Kidney (tissue), 14 donors: ENCODE data around the gene CXorf66. TPM values are rescaled to one million over a fixed set of nuclear protein-coding genes. Genes with fewer than 3 reads are reported as not detected.
"Not testable (repeated sequence)": the region's sequence is repeated elsewhere in the genome, so short reads cannot be mapped to it uniquely, and the experiment has no call there.

Source experiments
- DNase-seq, 5 donors: peaks; one replicate each; pipeline ENCODE4 v3.0.0-alpha.2; 2013 to 2020
- FAIRE-seq: peaks from 2 replicates; lab custom pipeline; 2012; peaks lifted over from hg19 to GRCh38; lab: Jason Lieb, UNC
- H3K27ac ChIP-seq, 2 donors: one replicate each; pipeline ENCODE4 v1.7.0; 2013; ENCODE audit warnings: low read depth in 2 of 2, low read length in 2 of 2, inconsistent platforms in 1 of 2
- H3K27me3 ChIP-seq: one replicate; pipeline ENCODE4 v1.7.1; 2013; ENCODE audit warnings: low read length, inconsistent platforms; ENCODE audit not compliant: control insufficient read depth, insufficient read depth
- H3K36me3 ChIP-seq, 3 donors: one replicate each; pipeline versions ENCODE4 v1.7.0 to v1.7.1; 2013; ENCODE audit warnings: low read length in 3 of 3, control low read depth in 1 of 3, inconsistent platforms in 1 of 3; ENCODE audit not compliant: insufficient read depth in 3 of 3, control insufficient read depth in 2 of 3
- H3K4me1 ChIP-seq, 3 donors: one replicate each; pipeline versions ENCODE4 v1.7.0 to v1.7.1; 2013; ENCODE audit warnings: low read length in 3 of 3, inconsistent platforms in 1 of 3, low read depth in 1 of 3; ENCODE audit not compliant: control insufficient read depth in 2 of 3, insufficient read depth in 2 of 3
- H3K4me3 ChIP-seq, 3 donors: one replicate each; pipeline versions ENCODE4 v1.7.0 to v1.8.1; 2013; ENCODE audit warnings: low read length in 3 of 3, control low read depth in 1 of 3, inconsistent platforms in 1 of 3
- H3K9ac ChIP-seq, 3 donors: one replicate each; pipeline versions ENCODE4 v1.7.0 to v1.7.1; 2013; ENCODE audit warnings: low read length in 3 of 3, control low read depth in 1 of 3, inconsistent platforms in 1 of 3
- H3K9me3 ChIP-seq, 3 donors: one replicate each; pipeline versions ENCODE4 v1.7.0 to v1.7.1; 2013; ENCODE audit warnings: low read length in 3 of 3, control low read depth in 1 of 3, inconsistent platforms in 1 of 3; ENCODE audit not compliant: control insufficient read depth in 2 of 3, insufficient read depth in 1 of 3
- CTCF ChIP-seq: IDR thresholded peaks from 3 replicates; pipeline ENCODE4 v1.5.1; 2012; ENCODE audit warnings: mild to moderate bottlenecking, moderate library complexity, borderline replicate concordance; ENCODE audit not compliant: insufficient read depth; ENCODE audit errors: extremely low read depth
- intact Hi-C: fragments of 100-400 bp; cut with DNase I; formaldehyde crosslinking; loops from one replicate; pipeline ENCODE4 v1.11.1; 2022
- polyA plus RNA-seq: library from polyadenylated mRNA; stranded (reverse); fragments of 350-450 nt; fragmentation: Illumina TruSeq; extraction: RNeasy Lipid Tissue Mini Kit (QIAGEN cat#74804); gene quantifications from one replicate; pipeline ENCODE4 v1.2.3, GENCODE V29; 2014; ENCODE audit warnings: low read depth, low replicate concordance; ENCODE audit not compliant: insufficient read depth
- total RNA-seq: library from RNA; stranded (reverse); fragmentation: NEBNext Ultra II Directional; extraction: Animal tissue kit (Norgen Biotek cat#: 25700); gene quantifications from one replicate; pipeline ENCODE4 v1.2.1, GENCODE V29; 2021
- donor health status: control.
- donor health status: control.
- donor health status: control.
- donor health status: control.
- donor health status: control.
- donor health status: DM: yes; HTN: yes; CAD: no.
- donor health status: Normal renal cell carcinoma (clear cell type).

The CXorf66 gene
- total and polyA plus RNA-seq, 2 donors from 2014 or later, result not detected

DNA sequence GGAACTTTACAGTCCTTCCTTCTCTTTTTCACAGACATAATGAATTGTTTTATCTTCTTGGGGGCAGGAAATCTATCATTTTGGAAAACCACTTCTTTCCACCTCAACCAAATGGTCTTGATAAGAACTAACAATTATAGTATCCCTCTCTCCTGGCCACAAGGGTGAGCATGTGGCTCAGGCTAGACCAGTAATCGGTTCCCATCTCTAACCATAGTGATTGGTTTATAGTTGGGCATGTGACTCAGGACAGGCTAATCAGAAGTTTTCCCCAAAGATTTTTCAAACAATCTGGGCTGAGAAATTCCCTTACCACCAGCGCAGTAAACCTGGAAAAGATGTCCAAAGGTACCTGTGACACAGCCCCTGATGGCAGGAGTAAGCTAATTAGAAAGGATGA is 4.0 kb upstream of the CXorf66 start:
- H3K4me1 ChIP-seq, result no peaks in the 10 kb centered on the region
- FAIRE-seq, result no peak

DNA sequence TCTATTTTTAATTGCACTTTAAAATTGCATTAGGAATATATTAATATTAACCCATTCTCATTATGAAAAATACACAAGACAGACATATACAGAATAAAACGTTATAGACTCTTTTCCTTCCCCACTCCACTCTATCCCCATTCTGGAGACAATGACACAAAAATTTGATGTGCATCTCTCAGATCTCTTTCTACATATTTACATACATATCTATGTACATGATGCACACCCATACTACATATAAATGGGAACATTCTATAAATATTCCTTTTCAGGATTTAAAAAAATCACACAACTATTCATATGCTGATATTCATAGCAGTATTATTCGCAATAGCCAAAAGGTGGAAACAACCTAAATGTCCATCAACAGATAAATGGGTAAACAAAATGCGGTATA is 2.4 kb upstream of the CXorf66 start:
- no peaks in the 10 kb centered on the region for H3K27me3 ChIP-seq
- no peaks in the 10 kb centered on the region for H3K4me1 ChIP-seq
- no peak for TF ChIP-seq CTCF
- no peak overlapping the region for H3K27ac ChIP-seq
- intact Hi-C loops, result no loop called here
- DNase-seq, result no peak
- H3K4me3 ChIP-seq, result no peak overlapping the region
- no peaks in the 10 kb centered on the region for H3K9me3 ChIP-seq
- FAIRE-seq, result no peak
- H3K36me3 ChIP-seq, result no peaks in the 10 kb centered on the region
- H3K9ac ChIP-seq, result no peak overlapping the region

More for the DNA sequence above, 4.0 kb upstream of the CXorf66 start:
- Histone ChIP-seq H3K4me3 (no peak overlapping the region), H3K36me3 (no peaks in the 10 kb centered on the region), H3K9ac (no peak overlapping the region), H3K27ac (no peak overlapping the region), H3K9me3 (no peaks in the 10 kb centered on the region), H3K27me3 (no peaks in the 10 kb centered on the region)
- no peak for DNase-seq
- no peak for TF ChIP-seq CTCF
- intact Hi-C loops, result no loop called here

DNA sequence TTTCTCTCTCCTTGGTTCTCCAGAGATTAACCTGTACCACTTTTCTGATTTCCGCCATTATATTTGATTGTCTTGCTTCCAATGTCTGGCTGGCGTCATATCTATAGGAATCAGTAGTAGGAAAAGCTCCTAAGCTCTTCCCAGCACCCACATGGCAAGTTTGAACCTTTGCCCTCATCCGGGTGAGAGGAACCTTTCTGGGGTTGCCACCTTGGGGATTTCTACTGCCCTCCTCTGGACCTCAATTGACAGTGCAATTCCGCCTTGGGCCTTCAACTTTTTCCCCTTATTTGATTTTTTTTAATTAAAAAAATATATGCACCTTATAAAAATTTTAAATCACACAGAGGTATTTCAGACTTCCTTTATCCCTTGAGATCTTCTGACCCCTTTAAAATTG is 2.0 kb upstream of the CXorf66 start:
- Histone ChIP-seq H3K9me3 (no peaks in the 10 kb centered on the region), H3K4me3 (no peak overlapping the region), H3K9ac (no peak overlapping the region), H3K36me3 (no peaks in the 10 kb centered on the region), H3K27ac (no peak overlapping the region), H3K4me1 (no peaks in the 10 kb centered on the region), H3K27me3 (no peaks in the 10 kb centered on the region)
- peak; percentile 8 for TF ChIP-seq CTCF
- DNase-seq, result no peak
- intact Hi-C loops, result no loop called here
- FAIRE-seq, result no peak

- intact Hi-C loops, H3K4me3 ChIP-seq, H3K4me1 ChIP-seq, DNase-seq, H3K9ac ChIP-seq, H3K9me3 ChIP-seq, H3K27ac ChIP-seq, FAIRE-seq, H3K36me3 ChIP-seq, H3K27me3 ChIP-seq: not testable (repeated sequence)
Measured at GRCh38 chrX:139966159-139966558, 838 bp upstream of the CXorf66 start.

GRCh38 chrX:139961091-139961490 is 4.2 kb downstream of the CXorf66 start:
- FAIRE-seq, H3K27me3 ChIP-seq, intact Hi-C loops, H3K27ac ChIP-seq, H3K36me3 ChIP-seq, H3K9me3 ChIP-seq, H3K4me3 ChIP-seq, DNase-seq, H3K4me1 ChIP-seq, H3K9ac ChIP-seq: not testable (repeated sequence)
